Upper lobe of left lung (tissue), 4 donors: ENCODE results near the gene PEX12.

Source experiments
- CTCF ChIP-seq, 6 experiments: fragments of 450-650 bp in 4 of 6; fragments of 200-600 bp in 2 of 6; sonication (generic) in 2 of 6; IDR thresholded peaks; one replicate each; pipeline ENCODE4 v1.5.1; 2016 to 2019; ENCODE audit warnings: antibody characterized with exemption in 6 of 6
- EP300 ChIP-seq, 4 donors: sonication (generic); formaldehyde crosslinking; IDR thresholded peaks; one replicate each; pipeline ENCODE4 v1.5.1; 2017; ENCODE audit warnings: antibody characterized with exemption in 4 of 4, control low read depth in 2 of 4

GRCh38 chr17:35557353-35557752, 21.0 kb downstream of the PEX12 start:
- TF ChIP-seq EP300 (IDR thresholded peaks at IDR 0.05), result no peak
- no peak for TF ChIP-seq CTCF (IDR thresholded peaks at IDR 0.05)
